HL-60/S4 treated with retinoic acid at 250 ng/mL for 4 days and 3 days (cell line): ENCODE results near the gene NCR2.

ENCODE experiments used
- in situ Hi-C: fragments of 300-500 bp; cut with MboI; formaldehyde crosslinking; loops from 2 replicates; pipeline ENCODE4 v1.7.0; 2022; ENCODE audit warnings: low sequenced_read_pairs

NCR2 gene

DNA sequence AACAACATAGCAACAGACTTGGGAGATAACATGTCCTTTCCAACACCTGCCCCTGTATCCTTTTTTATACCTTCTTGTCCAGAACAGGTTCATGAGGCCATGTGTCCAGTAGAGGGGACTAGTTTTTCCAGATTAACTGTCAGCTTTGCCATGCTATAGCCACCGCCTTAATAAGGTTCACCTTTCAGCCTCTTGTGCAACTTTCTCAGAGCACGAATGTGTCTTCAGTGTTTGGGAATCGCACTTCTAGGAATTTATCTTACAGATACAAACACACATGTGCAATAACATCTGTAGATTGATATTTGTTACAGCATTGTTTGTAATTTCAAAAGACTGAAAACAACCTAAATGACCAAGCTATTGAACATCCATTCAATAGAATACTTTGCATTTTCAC lies 21.4 kb downstream of the NCR2 start:
- in situ Hi-C loops = no loop called here

- in situ Hi-C loops = no loop called here
Measured at GRCh38 chr6:41358503-41358902, 23.1 kb downstream of the NCR2 start.

DNA sequence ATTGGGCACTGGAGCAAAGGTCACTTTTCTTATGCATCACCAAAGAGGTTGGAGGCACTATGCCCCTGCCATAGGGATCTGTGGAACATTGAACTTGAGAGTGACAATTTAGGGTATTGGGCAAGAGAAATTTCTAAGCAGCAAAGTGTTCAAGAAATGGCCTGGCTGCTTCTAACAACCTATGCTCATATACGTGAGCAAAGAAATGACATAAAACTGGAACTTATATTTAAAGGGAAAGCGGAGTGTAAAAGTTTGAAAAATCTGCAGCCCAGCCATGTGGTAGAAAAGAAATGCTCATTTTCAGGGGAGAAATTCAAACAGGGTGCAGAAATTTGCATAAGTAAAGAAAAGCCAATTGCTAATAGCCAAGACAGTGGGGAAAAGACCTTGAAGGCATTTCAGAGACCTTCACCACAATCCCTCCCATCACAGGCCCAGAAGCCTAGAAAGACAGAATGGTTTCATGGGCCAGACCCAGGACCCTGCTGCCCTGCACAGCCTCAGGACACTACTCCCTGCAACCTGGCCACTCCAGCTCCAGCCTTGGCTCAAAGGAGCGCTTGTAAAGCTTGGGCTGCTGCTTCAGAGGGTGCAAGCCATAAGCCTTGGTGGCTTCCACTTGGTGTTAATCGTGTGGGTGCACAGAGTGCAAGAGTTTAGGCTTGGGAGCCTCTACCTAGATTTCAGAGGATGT lies 24.4 kb downstream of the NCR2 start:
- in situ Hi-C loops = no loop called here

DNA sequence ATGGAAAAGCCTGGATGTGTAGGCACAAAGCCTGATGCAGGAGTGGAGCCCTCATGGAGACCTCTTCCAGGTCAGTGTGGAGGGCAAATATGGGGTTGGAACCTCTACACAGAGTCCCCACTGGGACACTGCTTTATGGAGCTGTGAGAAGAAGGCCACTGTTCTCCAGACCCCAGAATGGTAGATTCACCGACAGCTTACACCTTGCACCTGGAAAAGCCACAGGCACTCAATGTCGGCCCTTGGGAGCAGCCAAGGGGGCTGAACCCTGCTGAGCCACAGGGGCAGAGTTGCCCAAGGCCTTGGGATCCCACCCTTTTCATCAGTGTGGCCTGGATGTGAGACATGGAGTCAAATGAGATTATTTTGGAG lies 24.9 kb downstream of the NCR2 start:
- in situ Hi-C loops = no loop called here

DNA sequence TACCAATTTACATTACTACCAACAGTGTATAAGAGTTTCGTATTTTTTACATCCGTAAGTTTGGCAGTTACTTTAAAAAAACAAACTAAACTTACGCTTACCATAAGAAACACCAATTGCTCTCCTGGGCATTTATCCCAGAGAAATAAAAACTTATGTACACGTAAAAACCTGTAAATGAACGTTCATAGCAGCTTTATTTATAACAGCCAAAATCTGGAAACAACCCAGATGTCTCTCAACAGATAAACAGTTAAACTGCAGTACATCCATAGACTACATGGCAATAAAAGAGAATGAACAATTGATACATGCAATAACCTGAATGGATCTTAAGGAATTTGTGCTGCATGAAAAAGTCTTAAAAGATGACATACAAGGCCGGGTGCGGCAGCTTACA lies 30.7 kb downstream of the NCR2 start:
- in situ Hi-C loops = no loop called here

- in situ Hi-C loops = no loop called here
Measured at GRCh38 chr6:41367061-41367460, 31.7 kb downstream of the NCR2 start.

DNA sequence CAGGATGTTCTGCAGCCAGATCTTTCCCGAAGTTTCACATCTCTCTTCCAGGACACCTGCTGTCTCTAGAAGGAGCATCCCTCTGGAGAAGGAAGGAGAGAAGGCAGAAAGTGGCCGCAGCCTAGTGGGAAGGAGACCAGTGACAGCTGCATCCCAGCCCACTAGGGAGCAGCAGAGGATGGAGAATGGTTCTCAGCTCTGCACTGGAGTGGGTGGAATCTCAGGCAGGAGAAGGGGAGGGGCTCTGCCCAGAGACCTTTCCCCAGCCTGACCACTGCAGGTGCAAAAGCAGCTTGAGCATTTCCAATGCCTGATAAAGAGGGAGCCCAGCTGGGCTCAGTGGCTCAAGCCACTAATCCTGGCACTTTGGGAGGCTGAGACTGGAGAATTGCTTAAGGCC lies 32.3 kb downstream of the NCR2 start:
- in situ Hi-C loops = no loop called here

DNA sequence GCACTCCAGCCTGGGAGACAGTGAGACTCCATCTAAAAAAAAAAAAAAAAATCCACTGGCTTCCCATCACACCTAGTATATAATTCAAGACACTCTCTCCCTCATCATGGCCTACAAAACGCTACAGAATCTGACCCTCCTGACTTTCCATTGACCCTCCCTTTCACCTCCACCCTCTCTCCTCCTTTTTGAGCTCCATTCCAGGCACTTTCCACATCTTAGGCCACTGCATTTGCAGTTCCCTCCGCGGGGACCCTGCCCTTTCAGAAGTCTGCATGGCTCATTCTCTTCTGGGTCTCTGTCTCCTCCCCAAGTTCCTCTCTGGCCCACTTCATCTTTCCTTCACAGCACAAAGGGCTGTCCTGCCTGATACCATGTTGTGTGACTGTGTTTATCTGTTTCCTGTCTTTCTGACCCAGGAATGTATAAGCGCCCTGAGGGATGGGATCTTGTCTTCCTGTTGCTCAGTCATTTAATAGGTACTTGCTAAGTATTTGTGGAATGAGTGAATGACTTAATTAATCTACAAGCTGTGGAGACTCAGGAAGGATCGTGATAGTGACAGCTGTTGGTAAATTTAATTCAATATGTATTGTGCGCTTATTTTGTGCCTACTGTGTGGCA lies 35.2 kb downstream of the NCR2 start:
- in situ Hi-C loops = no loop called here

DNA sequence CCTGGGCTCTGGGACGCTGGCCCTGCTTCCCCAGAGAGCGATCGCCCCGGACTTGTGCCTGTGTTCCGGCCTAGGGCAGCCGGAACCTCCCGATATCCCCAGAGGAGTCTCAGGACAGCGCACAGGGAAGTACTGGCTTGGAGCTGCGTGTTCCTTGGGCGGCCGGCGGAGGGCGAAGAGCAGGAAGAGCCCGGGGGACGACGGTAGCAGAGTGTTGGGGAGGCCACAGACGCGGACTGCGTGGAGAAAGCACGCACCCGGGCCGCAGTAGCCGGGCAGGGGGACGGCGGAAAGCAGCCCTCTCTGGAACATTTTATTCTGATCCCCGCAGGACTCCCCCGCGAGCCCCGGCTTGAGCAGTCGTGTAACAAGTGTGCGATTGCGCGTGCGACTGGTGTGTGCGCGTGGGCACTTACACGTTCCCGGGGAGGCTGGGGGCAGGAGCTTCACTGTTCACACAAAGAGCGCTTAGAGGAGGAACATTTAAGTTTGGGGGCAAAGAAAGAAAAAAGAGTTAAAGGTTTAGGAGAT lies 36.1 kb downstream of the NCR2 start:
- in situ Hi-C loops = no loop called here

DNA sequence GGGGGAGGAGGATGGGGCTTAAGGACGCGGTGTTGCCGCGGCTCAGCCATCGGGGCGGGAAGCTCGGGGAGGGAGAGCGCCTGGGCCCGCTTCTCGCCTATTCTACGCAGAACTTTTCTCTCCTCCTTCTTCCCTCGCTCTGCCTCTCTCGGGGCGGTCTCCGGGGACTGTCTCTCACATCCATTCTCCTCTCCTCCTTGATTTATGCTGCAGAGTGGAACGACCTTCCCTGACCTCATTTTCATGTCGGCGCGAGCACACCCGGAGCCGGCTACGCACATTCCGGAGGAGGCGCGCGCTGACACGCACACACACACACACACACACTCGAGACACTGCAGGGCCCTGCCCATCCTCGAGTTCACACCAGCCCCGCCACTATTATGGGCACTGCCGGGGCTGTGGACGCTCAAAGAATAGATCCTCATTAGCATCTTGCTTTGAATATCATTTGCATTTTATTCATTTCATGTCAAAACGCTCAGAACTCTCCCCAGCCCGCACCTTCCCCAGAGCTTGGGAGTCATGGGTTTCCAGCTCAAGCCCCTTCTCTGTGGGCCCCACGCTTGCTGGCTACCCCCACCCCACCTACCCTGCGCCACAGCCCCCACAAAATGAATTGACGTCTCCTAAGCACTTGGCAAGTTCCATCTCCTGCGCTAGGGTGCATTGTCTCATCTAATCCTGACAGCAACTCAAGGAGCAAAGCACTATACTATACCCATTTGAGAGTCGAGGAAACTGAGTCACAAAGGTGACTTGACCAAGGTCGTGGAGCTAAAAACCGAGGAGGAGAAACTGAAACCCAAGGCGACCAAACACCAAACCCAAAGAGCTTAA lies 36.8 kb downstream of the NCR2 start:
- in situ Hi-C loops = no loop called here

GRCh38 chr6:41372832-41373626 lies 37.6 kb downstream of the NCR2 start:
- in situ Hi-C loops = no loop called here

GRCh38 chr6:41373627-41373918 lies 38.2 kb downstream of the NCR2 start:
- in situ Hi-C loops = no loop called here

- in situ Hi-C loops = no loop called here
Measured at GRCh38 chr6:41373919-41374617, 38.7 kb downstream of the NCR2 start.

DNA sequence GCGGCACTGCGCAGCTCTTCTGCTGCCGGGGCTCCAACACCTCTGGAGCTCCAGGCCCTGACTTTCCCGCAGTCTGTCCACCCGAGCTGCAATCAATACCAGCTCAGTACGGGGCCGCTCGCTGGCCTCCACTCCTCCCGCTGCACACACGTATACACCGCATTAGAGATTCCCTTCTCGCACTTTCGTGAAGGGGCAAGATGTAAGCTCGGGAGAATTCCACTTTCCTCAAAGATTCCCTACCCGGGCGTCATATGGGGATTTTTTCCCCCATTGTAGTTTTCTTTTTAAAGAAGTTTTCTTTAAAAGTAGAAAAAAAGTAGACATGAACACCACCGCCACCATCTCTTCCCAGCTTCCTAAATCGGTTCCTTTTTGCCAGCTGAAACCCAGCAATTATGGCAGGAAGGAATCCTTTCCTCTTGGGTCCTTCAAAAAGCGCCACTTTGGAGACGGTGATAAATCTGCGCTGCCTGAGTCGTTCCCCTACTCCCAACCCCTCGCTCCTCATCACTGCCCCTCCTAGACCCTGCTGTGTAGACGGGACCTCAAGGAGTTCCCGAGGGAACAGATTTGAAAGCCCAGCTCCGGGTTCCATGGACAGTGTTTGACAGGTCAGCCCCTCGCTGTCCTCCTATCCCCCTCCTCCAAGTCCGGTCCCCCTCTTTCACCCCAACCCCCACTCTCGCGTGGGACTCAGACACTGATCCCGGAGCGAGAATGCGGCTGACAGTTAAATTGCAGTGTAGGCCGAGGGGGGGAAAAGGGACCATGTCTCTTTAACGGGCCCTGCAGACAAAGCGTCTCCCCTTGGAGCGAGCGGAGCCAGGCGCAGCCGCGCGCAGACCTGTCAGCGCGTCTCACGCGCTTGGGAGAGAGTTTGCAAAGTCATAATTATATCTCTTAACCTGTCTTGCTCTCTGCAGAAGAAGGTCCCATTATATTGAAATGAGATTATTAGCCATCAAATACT lies 39.5 kb downstream of the NCR2 start:
- in situ Hi-C loops = no loop called here

- in situ Hi-C loops = no loop called here
Measured at GRCh38 chr6:41375598-41376151, 40.3 kb downstream of the NCR2 start.

DNA sequence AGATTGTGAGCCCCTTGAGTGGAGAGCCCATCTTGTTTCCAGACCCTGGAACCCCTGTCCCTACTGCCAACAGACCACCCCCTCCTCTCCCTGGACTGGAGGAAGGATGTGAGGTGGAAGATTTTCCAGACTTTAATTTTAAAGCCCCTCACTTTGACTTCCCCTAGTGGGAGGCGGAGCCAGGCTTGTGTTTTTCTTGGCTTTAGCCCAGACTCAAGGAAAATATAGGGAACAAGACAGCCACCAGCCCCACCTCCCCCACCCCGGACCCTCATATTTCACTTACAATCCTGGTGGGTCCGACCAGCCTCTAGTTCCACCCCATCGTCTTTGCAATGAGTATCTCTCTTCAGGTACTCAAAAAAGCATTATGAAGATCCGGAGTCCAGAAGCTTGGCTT lies 40.8 kb downstream of the NCR2 start:
- in situ Hi-C loops = no loop called here

- in situ Hi-C loops = no loop called here
Measured at GRCh38 chr6:41377071-41377470, 41.7 kb downstream of the NCR2 start.

GRCh38 chr6:41379306-41379705 lies 43.9 kb downstream of the NCR2 start:
- in situ Hi-C loops = no loop called here

- in situ Hi-C loops = no loop called here
Measured at GRCh38 chr6:41386594-41386993, 51.2 kb downstream of the NCR2 start.
